Parathyroid adenoma (tissue), 2 donors: ENCODE data around the gene SULT6B1.

Experiments used
- H2AFZ ChIP-seq: fragments of 300-600 bp; sonication (generic); one replicate; pipeline ENCODE4 v1.7.0; 2017; ENCODE audit warnings: antibody characterized with exemption, mild to moderate bottlenecking
- H3K27ac ChIP-seq: fragments of 300-600 bp; sonication (generic); one replicate; pipeline ENCODE4 v1.7.0; 2017
- H3K27me3 ChIP-seq: fragments of 300-600 bp; sonication (generic); one replicate; pipeline ENCODE4 v1.7.0; 2017; ENCODE audit warnings: low read length; ENCODE audit not compliant: control insufficient read depth, insufficient read depth
- H3K36me3 ChIP-seq: fragments of 300-600 bp; sonication (generic); one replicate; pipeline ENCODE4 v1.7.0; 2017; ENCODE audit warnings: low read length; ENCODE audit not compliant: control insufficient read depth, insufficient read depth
- H3K4me1 ChIP-seq: fragments of 300-600 bp; sonication (generic); one replicate; pipeline ENCODE4 v1.7.0; 2017; ENCODE audit warnings: control low read depth
- H3K4me2 ChIP-seq: fragments of 300-600 bp; sonication (generic); one replicate; pipeline ENCODE4 v1.7.0; 2017; ENCODE audit warnings: low read length
- H3K4me3 ChIP-seq: fragments of 300-600 bp; sonication (generic); one replicate; pipeline ENCODE4 v1.7.0; 2017; ENCODE audit warnings: low read depth, low read length
- H3K79me2 ChIP-seq: fragments of 300-600 bp; sonication (generic); one replicate; pipeline ENCODE4 v1.7.0; 2017; ENCODE audit warnings: control low read depth
- H3K9ac ChIP-seq: fragments of 300-600 bp; sonication (generic); one replicate; pipeline ENCODE4 v1.7.0; 2017; ENCODE audit warnings: mild to moderate bottlenecking
- H3K9me3 ChIP-seq: fragments of 300-600 bp; sonication (generic); one replicate; pipeline ENCODE4 v1.7.0; 2017; ENCODE audit warnings: low read length; ENCODE audit not compliant: control insufficient read depth
- TF ChIP-seq, protein P1 (sequence below): fragments of 300-600 bp; sonication (generic); IDR thresholded peaks from one replicate; pipeline ENCODE4 v1.7.0; 2017; ENCODE audit warnings: antibody characterized with exemption, mild to moderate bottlenecking
- donor health status: primary hyperparathyroidism.

The SULT6B1 gene

DNA sequence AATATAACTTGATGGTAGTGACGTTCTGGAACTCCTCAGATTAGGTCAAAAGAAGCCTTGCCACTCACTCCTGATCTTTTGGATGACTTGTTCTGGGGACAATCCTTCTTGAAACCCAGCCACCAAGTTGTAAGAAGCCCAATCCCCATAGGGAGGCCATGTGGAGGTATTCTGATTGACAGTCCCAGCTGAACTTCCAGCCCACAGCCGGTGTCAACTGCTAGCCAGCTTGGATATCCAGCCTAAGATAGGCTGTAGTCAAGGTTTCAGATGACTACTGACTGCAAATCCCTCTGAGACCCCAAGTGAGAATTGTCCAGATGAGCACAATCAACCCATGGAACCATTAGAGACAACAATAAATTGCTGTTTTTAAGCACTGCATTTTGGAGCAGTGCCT, 63.1 kb downstream of the SULT6B1 start:
- H3K36me3 ChIP-seq, result no peaks in the 10 kb centered on the region
- no peaks in the 10 kb centered on the region for H3K4me1 ChIP-seq
- no peak overlapping the region for H3K4me2 ChIP-seq
- H3K27ac ChIP-seq, result no peak overlapping the region
- no peak overlapping the region for H2AFZ ChIP-seq
- H3K27me3 ChIP-seq, result no peaks in the 10 kb centered on the region
- H3K79me2 ChIP-seq, result no peaks in the 10 kb centered on the region
- no peak overlapping the region for H3K4me3 ChIP-seq
- TF ChIP-seq, protein P1, sequence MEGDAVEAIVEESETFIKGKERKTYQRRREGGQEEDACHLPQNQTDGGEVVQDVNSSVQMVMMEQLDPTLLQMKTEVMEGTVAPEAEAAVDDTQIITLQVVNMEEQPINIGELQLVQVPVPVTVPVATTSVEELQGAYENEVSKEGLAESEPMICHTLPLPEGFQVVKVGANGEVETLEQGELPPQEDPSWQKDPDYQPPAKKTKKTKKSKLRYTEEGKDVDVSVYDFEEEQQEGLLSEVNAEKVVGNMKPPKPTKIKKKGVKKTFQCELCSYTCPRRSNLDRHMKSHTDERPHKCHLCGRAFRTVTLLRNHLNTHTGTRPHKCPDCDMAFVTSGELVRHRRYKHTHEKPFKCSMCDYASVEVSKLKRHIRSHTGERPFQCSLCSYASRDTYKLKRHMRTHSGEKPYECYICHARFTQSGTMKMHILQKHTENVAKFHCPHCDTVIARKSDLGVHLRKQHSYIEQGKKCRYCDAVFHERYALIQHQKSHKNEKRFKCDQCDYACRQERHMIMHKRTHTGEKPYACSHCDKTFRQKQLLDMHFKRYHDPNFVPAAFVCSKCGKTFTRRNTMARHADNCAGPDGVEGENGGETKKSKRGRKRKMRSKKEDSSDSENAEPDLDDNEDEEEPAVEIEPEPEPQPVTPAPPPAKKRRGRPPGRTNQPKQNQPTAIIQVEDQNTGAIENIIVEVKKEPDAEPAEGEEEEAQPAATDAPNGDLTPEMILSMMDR, result no peak
- no peaks in the 10 kb centered on the region for H3K9me3 ChIP-seq
- H3K9ac ChIP-seq, result no peak overlapping the region

DNA sequence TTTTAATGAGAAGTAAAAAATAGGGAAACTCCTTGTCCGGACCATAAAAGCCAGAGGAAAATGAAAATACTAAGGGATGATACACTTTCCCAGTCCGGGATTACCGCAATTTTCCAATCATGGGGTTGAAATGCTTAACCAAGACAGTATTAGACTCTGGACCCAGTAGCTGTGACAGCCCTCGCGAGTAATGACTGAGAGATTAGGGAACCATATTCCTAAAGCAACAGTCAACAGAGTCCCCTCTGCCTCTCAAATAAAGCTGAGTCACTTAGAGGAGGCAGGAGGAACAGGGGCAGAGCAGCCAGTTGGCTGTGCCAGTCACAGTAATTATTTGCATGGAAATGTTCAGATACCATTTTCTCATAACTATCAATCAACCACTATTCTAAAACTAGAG, 69.3 kb downstream of the SULT6B1 start:
- Histone ChIP-seq H2AFZ (no peak overlapping the region), H3K27me3 (no peaks in the 10 kb centered on the region), H3K9ac (no peak overlapping the region), H3K27ac (no peak overlapping the region), H3K36me3 (no peaks in the 10 kb centered on the region), H3K4me1 (no peaks in the 10 kb centered on the region), H3K4me3 (no peak overlapping the region), H3K79me2 (no peaks in the 10 kb centered on the region), H3K4me2 (no peak overlapping the region), H3K9me3 (no peaks in the 10 kb centered on the region)
- TF ChIP-seq, protein P1, result no peak
